Tongue (tissue), 1 donor: ENCODE data around the gene TSPYL6. TPM values are rescaled to one million over a fixed set of nuclear protein-coding genes. Genes with fewer than 3 reads are reported as not detected.

ENCODE experiments used
- total RNA-seq: library from RNA; depleted of rRNA; stranded (reverse); fragments of >200 nt; gene quantifications from one replicate; pipeline ENCODE4 v1.2.3, GENCODE V29; 2014

Gene TSPYL6
- total RNA-seq, 1 donor from 2014 or later = 0.21 TPM

Other genes starting within 250 kb of the TSPYL6 start
- gene ACYP2, start 140.6 kb downstream of the TSPYL6 start, total RNA-seq = 39.3 TPM
- 402 TPM for gene SPTBN1, start 200.1 kb upstream of the TSPYL6 start, total RNA-seq